Neural cell (in vitro differentiated cells): ENCODE results near the gene AIPL1. TPM values are rescaled to one million over a fixed set of nuclear protein-coding genes. Genes with fewer than 3 reads are reported as not detected.

Source experiments
- H2AFZ ChIP-seq: fragments of 200-600, 300-800 bp; sonication (generic), shearing (Covaris generic); 2 replicates; pipeline ENCODE4 v1.6.0; 2014; ENCODE audit warnings: low read depth, mild to moderate bottlenecking, antibody characterized with exemption, low read length, moderate library complexity
- H3F3A ChIP-seq: fragments of 200-600 bp; shearing (Covaris generic); 2 replicates; pipeline ENCODE4 v1.6.1; 2016; ENCODE audit warnings: mild to moderate bottlenecking, moderate library complexity, mixed read lengths, antibody characterized with exemption, low read length; ENCODE audit not compliant: insufficient read depth, poor library complexity, severe bottlenecking
- H3K27ac ChIP-seq: fragments of 200-600, 300-800 bp; sonication (generic), shearing (Covaris generic); 2 replicates; pipeline ENCODE4 v1.5.1; 2014; ENCODE audit warnings: mild to moderate bottlenecking, low read length, moderate library complexity
- H3K27me3 ChIP-seq: fragments of 300-800, 200-600 bp; sonication (generic), shearing (Covaris generic); 2 replicates; pipeline ENCODE4 v1.6.0; 2014; ENCODE audit warnings: mild to moderate bottlenecking, low read depth, low read length, moderate library complexity; ENCODE audit not compliant: insufficient read depth
- H3K36me3 ChIP-seq: fragments of 300-800, 200-600 bp; sonication (generic), shearing (Covaris generic); 2 replicates; pipeline ENCODE4 v1.5.1; 2014; ENCODE audit warnings: mild to moderate bottlenecking, antibody characterized with exemption, low read length, moderate library complexity; ENCODE audit not compliant: insufficient read depth
- H3K4me2 ChIP-seq: fragments of 300-800, 200-600 bp; sonication (generic), shearing (Covaris generic); 2 replicates; pipeline ENCODE4 v1.6.0; 2014; ENCODE audit warnings: mild to moderate bottlenecking, low read length
- H3K4me3 ChIP-seq: fragments of 300-800, 200-600 bp; sonication (generic), shearing (Covaris generic); 2 replicates; pipeline ENCODE4 v1.5.1; 2014; ENCODE audit warnings: mild to moderate bottlenecking, low read length, moderate library complexity
- H3K79me2 ChIP-seq: fragments of 200-600 bp; shearing (Covaris generic); replicated peaks from 2 replicates; pipeline ENCODE4 v1.6.0; 2014; ENCODE audit warnings: mild to moderate bottlenecking, low read length, moderate library complexity; ENCODE audit not compliant: insufficient read depth
- H3K9ac ChIP-seq: fragments of 300-800, 200-600 bp; sonication (generic), shearing (Covaris generic); 2 replicates; pipeline ENCODE4 v1.6.1; 2016; ENCODE audit warnings: mild to moderate bottlenecking, low read length, mixed read lengths
- H3K9me2 ChIP-seq: fragments of 200-600 bp; shearing (Covaris generic); 2 replicates; pipeline ENCODE4 v1.6.1; 2016; ENCODE audit warnings: mild to moderate bottlenecking, low read length, mixed read lengths; ENCODE audit not compliant: insufficient read depth
- H3K9me3 ChIP-seq: fragments of 200-600, 300-800 bp; sonication (generic), shearing (Covaris generic); 2 replicates; pipeline ENCODE4 v1.6.1; 2016; ENCODE audit warnings: mild to moderate bottlenecking, mixed run types, low read length, moderate library complexity, mixed read lengths
- H4K20me1 ChIP-seq: fragments of 200-600 bp; shearing (Covaris generic); 2 replicates; pipeline ENCODE4 v1.6.1; 2016; ENCODE audit warnings: mild to moderate bottlenecking, mixed run types; ENCODE audit not compliant: insufficient read depth
- EP300 ChIP-seq: fragments of 450-650 bp; conservative IDR thresholded peaks from 2 replicates; pipeline ENCODE4 v1.6.1; 2014; ENCODE audit warnings: antibody characterized with exemption, mild to moderate bottlenecking, moderate library complexity; ENCODE audit not compliant: poor library complexity, severe bottlenecking
- EZH2 ChIP-seq: fragments of 200-600, 300-800 bp; shearing (Covaris generic), sonication (generic); IDR thresholded peaks from 2 replicates; pipeline ENCODE4 v1.6.1; 2014; ENCODE audit warnings: antibody characterized with exemption, low read length, borderline replicate concordance, mild to moderate bottlenecking; ENCODE audit not compliant: insufficient read depth, poor library complexity, severe bottlenecking
- MXI1 ChIP-seq: fragments of 450-650 bp; conservative IDR thresholded peaks from 2 replicates; pipeline ENCODE4 v1.6.1; 2014; ENCODE audit warnings: antibody characterized with exemption, mild to moderate bottlenecking; ENCODE audit not compliant: poor library complexity, severe bottlenecking
- POLR2AphosphoS5 ChIP-seq: IDR thresholded peaks from 2 replicates; pipeline ENCODE4 v1.6.1; 2012
- RAD21 ChIP-seq: fragments of 450-650 bp; conservative IDR thresholded peaks from 2 replicates; pipeline ENCODE4 v1.6.1; 2014; ENCODE audit warnings: antibody characterized with exemption, mild to moderate bottlenecking, moderate library complexity
- SMC3 ChIP-seq: fragments of 450-650 bp; conservative IDR thresholded peaks from 2 replicates; pipeline ENCODE4 v1.6.1; 2014; ENCODE audit warnings: antibody characterized with exemption, mild to moderate bottlenecking, moderate library complexity; ENCODE audit not compliant: poor library complexity
- TAF1 ChIP-seq: IDR thresholded peaks from 2 replicates; pipeline ENCODE4 v1.6.1; 2012; ENCODE audit warnings: low read depth
- polyA plus RNA-seq: library from polyadenylated mRNA; depleted of rRNA; stranded (reverse); fragments of >200 nt; gene quantifications from 2 replicates; pipeline ENCODE4 v1.2.3, GENCODE V29; 2014
- TF ChIP-seq, protein P1 (sequence below): IDR thresholded peaks from 2 replicates; pipeline ENCODE4 v1.6.1; 2012; ENCODE audit warnings: borderline replicate concordance
- TF ChIP-seq, protein P2 (sequence below): fragments of 450-650 bp; IDR thresholded peaks from 2 replicates; pipeline ENCODE4 v1.5.1; 2014; ENCODE audit warnings: antibody characterized with exemption, mild to moderate bottlenecking, moderate library complexity; ENCODE audit not compliant: poor library complexity, severe bottlenecking

Gene AIPL1
- polyA plus RNA-seq, 1 donor from 2014 or later = not detected

DNA sequence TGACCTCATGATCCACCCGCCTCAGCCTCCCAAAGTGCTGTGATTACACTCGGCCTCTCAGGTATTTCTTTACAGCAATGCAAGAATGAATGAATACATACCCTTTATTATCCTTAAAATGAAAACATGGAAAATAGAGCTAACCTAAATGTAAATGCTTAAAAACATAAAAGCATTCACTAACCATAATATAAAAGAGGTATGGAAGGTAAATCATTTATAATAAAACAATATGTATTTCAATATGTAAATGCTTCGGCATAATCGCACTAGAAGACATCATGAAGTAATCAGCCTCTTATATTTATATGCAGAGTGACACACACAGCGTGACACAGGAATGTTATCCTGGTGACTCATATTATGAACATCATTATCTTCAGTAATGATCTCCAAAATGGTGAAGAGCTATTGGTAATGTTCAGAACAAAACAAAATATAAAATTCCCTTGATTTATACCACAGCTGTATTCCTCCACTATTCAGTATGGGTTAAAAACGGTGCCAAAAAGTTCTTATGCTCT lies 53.9 kb downstream of the AIPL1 start:
- Histone ChIP-seq H3K9me3 (no peaks in the 10 kb centered on the region), H3K9me2 (no peaks in the 10 kb centered on the region), H3K36me3 (no peaks in the 10 kb centered on the region), H3K27me3 (no peaks in the 10 kb centered on the region), H3K4me3 (no peak overlapping the region), H3K4me2 (no peak overlapping the region), H3K79me2 (no peaks in the 10 kb centered on the region), H3K27ac (no peak overlapping the region), H4K20me1 (no peaks in the 10 kb centered on the region), H2AFZ (no peak overlapping the region), H3K9ac (no peak overlapping the region), H3F3A (no peaks in the 10 kb centered on the region)
- TF ChIP-seq EZH2 (no peak), TAF1 (no peak), POLR2AphosphoS5 (no peak)
- TF ChIP-seq, protein P1, sequence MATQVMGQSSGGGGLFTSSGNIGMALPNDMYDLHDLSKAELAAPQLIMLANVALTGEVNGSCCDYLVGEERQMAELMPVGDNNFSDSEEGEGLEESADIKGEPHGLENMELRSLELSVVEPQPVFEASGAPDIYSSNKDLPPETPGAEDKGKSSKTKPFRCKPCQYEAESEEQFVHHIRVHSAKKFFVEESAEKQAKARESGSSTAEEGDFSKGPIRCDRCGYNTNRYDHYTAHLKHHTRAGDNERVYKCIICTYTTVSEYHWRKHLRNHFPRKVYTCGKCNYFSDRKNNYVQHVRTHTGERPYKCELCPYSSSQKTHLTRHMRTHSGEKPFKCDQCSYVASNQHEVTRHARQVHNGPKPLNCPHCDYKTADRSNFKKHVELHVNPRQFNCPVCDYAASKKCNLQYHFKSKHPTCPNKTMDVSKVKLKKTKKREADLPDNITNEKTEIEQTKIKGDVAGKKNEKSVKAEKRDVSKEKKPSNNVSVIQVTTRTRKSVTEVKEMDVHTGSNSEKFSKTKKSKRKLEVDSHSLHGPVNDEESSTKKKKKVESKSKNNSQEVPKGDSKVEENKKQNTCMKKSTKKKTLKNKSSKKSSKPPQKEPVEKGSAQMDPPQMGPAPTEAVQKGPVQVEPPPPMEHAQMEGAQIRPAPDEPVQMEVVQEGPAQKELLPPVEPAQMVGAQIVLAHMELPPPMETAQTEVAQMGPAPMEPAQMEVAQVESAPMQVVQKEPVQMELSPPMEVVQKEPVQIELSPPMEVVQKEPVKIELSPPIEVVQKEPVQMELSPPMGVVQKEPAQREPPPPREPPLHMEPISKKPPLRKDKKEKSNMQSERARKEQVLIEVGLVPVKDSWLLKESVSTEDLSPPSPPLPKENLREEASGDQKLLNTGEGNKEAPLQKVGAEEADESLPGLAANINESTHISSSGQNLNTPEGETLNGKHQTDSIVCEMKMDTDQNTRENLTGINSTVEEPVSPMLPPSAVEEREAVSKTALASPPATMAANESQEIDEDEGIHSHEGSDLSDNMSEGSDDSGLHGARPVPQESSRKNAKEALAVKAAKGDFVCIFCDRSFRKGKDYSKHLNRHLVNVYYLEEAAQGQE = no peak

DNA sequence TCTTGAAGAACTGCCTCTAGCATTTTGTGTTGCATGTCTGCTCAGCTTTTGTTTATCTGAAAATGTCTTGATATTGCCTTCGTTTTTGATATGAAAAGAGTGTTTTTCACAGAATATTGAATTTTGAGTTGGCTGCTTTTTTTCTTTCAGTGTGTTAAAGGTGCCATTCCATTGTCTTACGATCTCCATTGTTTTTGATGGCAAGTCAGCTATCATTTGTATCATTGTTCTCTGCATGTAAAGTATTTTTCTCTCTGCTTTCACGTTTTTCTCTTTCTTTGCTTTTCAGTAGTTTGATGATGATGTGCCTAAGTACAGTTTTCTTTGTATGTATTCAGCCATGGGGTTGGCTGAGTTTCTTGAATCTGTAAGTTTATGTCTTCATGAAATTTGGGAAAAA lies 57.0 kb downstream of the AIPL1 start:
- no peak overlapping the region for H3K4me2 ChIP-seq
- no peaks in the 10 kb centered on the region for H3K36me3 ChIP-seq
- no peaks in the 10 kb centered on the region for H3K79me2 ChIP-seq
- no peak for TF ChIP-seq EP300
- no peak for TF ChIP-seq TAF1
- TF ChIP-seq MXI1 = no peak
- TF ChIP-seq RAD21 = no peak
- TF ChIP-seq POLR2AphosphoS5 = no peak
- TF ChIP-seq, protein P1 = no peak
- no peak for TF ChIP-seq SMC3
- no peak for TF ChIP-seq EZH2
- TF ChIP-seq, protein P2, sequence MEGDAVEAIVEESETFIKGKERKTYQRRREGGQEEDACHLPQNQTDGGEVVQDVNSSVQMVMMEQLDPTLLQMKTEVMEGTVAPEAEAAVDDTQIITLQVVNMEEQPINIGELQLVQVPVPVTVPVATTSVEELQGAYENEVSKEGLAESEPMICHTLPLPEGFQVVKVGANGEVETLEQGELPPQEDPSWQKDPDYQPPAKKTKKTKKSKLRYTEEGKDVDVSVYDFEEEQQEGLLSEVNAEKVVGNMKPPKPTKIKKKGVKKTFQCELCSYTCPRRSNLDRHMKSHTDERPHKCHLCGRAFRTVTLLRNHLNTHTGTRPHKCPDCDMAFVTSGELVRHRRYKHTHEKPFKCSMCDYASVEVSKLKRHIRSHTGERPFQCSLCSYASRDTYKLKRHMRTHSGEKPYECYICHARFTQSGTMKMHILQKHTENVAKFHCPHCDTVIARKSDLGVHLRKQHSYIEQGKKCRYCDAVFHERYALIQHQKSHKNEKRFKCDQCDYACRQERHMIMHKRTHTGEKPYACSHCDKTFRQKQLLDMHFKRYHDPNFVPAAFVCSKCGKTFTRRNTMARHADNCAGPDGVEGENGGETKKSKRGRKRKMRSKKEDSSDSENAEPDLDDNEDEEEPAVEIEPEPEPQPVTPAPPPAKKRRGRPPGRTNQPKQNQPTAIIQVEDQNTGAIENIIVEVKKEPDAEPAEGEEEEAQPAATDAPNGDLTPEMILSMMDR = no peak
- no peaks in the 10 kb centered on the region for H3K9me3 ChIP-seq
- H3F3A ChIP-seq = no peaks in the 10 kb centered on the region
- H3K27ac ChIP-seq = no peak overlapping the region
- no peaks in the 10 kb centered on the region for H3K27me3 ChIP-seq
- H4K20me1 ChIP-seq = no peaks in the 10 kb centered on the region
- H3K9me2 ChIP-seq = no peaks in the 10 kb centered on the region
- no peak overlapping the region for H3K9ac ChIP-seq
- no peak overlapping the region for H3K4me3 ChIP-seq
- no peak overlapping the region for H2AFZ ChIP-seq
